Measurements from ENCODE around the gene ADGRD2.

DNA sequence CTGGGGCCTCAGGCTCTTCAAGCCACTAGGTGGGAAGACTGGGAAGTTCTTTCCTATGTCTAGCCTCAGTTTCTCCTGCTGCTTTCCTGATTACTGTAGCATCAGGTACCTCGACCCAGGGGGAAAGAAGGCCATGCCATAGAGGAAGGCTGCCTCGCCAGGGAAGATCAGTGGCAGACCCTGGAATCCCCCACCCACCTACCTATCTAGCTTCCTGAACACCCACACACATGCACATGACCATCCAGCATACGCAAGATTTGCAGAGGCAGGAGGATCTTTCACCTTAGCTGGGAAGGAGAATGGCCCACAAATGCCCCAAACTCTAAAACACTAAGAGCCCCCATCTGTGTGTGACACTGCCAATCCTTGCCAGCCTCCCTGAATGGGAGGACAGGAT, 49.0 kb downstream of the ADGRD2 start:
- TF ChIP-seq, protein P1, sequence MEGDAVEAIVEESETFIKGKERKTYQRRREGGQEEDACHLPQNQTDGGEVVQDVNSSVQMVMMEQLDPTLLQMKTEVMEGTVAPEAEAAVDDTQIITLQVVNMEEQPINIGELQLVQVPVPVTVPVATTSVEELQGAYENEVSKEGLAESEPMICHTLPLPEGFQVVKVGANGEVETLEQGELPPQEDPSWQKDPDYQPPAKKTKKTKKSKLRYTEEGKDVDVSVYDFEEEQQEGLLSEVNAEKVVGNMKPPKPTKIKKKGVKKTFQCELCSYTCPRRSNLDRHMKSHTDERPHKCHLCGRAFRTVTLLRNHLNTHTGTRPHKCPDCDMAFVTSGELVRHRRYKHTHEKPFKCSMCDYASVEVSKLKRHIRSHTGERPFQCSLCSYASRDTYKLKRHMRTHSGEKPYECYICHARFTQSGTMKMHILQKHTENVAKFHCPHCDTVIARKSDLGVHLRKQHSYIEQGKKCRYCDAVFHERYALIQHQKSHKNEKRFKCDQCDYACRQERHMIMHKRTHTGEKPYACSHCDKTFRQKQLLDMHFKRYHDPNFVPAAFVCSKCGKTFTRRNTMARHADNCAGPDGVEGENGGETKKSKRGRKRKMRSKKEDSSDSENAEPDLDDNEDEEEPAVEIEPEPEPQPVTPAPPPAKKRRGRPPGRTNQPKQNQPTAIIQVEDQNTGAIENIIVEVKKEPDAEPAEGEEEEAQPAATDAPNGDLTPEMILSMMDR (IDR thresholded peaks at IDR 0.05), result no peak
- TF ChIP-seq EP300 (IDR thresholded peaks at IDR 0.05) (no peak), POLR2A (IDR thresholded peaks at IDR 0.05) (no peak), POLR2AphosphoS5 (IDR thresholded peaks at IDR 0.05) (no peak)
